Measurements from ENCODE around the gene USP43.
A peak's percentile ranks its signal among the peaks of the same experiment; 100 is the strongest.

USP43 gene

DNA sequence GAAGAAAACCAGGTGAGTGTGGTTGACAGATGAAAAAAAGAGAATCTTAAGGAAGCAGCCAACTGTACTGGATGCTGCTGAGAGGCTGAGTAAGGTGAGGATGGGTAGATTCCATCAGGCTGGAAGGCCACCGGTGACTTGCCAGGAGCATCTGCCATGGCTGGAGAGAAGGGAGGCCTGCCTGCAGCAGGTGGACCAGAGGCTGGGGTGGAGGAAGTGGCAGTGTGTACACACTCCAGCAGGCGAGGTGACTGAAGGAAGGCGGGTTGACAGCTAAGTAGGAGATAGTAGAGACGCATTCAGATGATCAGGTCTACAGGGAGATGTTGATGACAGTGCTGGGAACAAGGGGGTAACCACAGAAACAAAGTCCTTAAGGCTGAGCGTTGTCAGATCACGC lies 69.5 kb downstream of the USP43 start:
- no peak for DNase-seq

GRCh38 chr17:9715503-9716016 lies 70.2 kb downstream of the USP43 start:
- no peak for DNase-seq

- DNase-seq = peak; percentile 39
These were observed 80.3 kb downstream of the USP43 start for GRCh38 chr17:9725575-9725974.

DNA sequence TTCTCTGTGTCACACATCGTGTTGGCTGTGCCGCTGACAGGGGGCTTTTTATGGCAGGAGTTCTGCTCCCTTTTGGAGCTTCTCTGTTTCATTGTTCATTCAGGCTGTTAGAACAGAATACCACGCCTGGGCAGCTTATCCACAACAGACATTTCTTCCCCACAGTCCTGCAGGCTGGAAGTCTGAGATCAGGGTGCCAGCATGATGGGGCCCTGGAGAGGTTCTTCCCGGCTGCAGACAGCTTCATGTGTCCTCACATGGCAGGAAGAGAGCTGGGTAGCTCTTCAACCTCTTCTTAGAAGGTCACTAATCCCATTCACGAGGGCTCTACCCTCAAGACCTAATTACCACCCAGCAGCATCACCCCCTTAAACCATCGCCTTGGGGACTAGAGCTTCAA lies 81.0 kb downstream of the USP43 start:
- DNase-seq = no peak

DNA sequence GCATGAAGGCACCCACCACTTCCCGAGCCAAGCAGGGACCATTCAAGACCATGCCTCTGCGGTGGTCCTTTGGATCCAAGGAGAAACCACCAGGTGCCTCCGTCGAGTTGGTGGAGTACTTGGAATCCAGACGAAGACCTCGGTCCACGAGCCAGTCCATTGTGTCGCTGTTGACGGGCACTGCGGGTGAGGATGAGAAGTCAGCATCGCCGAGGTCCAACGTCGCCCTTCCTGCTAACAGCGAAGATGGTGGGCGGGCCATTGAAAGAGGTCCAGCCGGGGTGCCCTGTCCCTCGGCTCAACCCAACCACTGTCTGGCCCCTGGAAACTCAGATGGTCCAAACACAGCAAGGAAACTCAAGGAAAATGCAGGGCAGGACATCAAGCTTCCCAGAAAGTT lies 82.7 kb downstream of the USP43 start:
- DNase-seq = no peak

DNA sequence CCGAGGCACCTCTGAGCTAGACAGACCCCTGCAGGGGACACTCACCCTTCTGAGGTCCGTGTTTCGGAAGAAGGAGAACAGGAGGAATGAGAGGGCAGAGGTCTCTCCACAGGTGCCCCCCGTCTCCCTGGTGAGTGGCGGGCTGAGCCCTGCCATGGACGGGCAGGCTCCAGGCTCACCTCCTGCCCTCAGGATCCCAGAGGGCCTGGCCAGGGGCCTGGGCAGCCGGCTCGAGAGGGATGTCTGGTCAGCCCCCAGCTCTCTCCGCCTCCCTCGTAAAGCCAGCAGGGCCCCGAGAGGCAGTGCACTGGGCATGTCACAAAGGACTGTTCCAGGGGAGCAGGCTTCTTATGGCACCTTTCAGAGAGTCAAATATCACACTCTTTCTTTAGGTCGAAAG lies 83.2 kb downstream of the USP43 start:
- DNase-seq = no peak

DNA sequence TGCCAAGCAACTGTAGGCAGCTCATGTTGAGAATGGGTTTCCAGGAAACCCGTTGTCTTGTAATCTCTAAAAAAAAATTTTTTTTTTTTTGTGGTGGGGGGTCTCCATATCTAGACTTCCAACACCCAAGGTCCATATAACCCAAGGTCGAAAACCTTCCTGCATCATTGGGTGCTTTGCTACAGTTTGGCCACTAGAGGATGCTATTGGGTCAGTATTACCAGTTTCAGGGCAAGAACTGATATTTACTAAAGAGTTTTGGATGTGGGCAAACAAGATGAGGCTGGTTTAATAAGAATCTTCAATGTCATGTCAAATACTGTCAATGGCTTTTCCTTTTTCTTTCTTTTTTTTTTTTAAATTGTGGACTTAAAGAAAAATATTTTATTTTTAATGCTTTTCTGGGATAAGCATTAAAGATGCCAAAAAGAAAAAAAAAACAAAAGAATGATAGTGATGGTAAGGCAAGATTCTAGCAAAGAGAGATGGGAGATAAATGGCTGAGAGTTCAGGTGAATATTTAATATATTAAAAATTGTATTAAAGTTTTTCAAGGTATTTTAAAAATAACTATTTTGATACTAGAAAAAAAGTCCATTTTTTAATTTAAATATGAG lies 83.8 kb downstream of the USP43 start:
- peak; percentile 79 for DNase-seq

GRCh38 chr17:9729735-9730420 lies 84.6 kb downstream of the USP43 start:
- DNase-seq = no peak

- DNase-seq = no peak
These were observed 105.2 kb downstream of the USP43 start for GRCh38 chr17:9750524-9750923.

GRCh38 chr17:9755083-9755482 lies 109.8 kb downstream of the USP43 start:
- DNase-seq = no peak

DNA sequence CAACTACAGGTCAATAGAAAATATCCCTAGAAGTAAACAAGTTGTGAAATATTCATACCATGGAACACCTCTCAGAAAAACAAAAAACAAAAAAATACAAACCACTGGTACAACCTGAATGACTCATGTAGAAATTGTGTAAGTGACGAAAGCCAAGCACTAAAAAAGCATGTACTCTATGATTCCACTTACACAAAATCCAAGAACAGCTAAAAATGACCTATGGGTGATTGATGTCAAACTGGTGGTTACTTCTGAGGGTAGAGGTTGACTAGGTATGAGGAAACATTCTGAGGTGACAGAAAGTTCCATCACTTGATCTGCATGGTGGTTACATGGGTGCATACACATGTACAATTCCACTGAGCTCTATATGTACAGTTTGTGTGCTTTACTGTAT lies 114.9 kb downstream of the USP43 start:
- no peak for DNase-seq

DNA sequence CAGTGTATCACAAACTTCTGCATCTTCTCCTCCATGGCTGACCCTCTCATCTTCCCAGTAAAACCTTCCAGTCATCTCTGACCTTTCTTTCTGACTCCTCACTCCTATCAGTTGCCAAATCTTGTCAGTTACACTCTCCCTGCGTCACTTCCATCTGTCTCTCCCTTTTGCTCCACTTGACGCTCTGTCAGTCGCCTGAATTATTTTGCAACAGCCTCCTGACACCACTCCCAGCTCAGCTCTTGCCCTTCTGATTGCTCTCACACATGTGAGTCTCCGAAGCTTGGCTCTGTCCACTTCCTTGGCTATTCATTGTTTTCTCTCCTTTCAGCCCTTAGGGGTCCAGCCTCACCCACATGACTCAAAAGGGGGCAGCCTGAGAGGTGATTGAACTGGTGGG lies 118.3 kb downstream of the USP43 start:
- DNase-seq = no peak

GRCh38 chr17:9765322-9765721 lies 120.0 kb downstream of the USP43 start:
- no peak for DNase-seq

GRCh38 chr17:9766970-9767369 lies 121.7 kb downstream of the USP43 start:
- no peak for DNase-seq

- no peak for DNase-seq
These were observed 122.2 kb downstream of the USP43 start for GRCh38 chr17:9767432-9767991.

- peak; percentile 75 for DNase-seq
These were observed 123.1 kb downstream of the USP43 start for GRCh38 chr17:9768381-9768934.

- no peak for DNase-seq
These were observed 123.8 kb downstream of the USP43 start for GRCh38 chr17:9769036-9769695.

DNA sequence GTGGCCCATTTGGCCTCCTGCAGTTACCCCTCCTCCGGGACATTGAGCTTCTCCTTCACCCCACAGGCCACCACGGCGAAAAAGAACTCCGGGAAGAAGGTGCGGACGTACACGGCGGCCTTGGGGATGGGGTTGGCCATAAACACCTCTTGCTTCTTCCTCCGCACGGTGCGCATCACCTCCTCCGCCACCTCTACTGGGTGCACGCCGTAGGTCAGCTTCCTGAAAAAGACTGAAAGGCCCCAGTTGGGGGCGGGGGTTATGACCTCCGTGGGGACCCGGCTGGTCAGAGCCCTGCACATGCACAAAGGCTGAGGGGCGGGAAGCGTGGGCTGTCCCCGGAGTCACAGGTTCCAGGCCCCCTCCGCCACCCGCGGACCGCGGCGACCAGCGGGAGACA lies 126.1 kb downstream of the USP43 start:
- DNase-seq = no peak

DNA sequence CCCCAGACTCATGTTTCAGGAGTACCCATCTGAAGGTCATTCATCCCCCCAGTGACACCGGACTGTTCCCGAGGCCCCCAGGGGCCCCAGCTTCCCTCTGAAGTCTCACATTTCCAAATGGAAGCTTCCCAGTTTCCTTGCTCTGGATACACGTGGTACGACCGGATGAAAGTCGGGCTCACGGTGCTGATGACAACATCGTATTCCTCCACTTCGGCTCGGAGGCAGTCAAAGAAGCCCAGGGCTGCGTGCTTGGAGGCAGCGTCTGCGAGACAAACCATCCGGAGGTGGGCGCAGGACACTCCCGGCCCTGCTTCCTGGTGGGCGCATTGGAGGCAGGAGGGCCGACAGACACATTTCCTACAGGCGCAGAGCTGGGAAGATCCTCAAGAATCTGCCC lies 127.3 kb downstream of the USP43 start:
- no peak for DNase-seq

DNA sequence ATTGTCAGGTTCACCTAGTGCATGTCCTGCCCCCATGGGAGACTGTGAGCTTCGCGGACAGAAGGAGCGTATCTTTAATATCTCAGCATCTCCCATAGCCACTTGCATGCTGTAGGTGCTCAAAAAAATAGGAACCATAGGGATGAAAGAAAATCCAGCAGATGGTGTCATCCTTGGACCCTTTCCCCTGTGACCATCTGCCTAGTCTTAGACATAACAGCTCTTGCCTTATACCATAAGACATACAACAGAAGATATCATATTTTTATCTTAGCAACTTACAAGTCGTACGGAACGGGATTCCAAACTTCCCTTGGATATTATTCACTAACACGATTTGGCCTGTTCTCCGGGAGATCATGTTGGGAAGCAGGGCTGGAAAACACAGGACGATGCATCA lies 131.6 kb downstream of the USP43 start:
- no peak for DNase-seq

Measured in eye (tissue), 1 donor.